Fibroblast of pulmonary artery (primary cell): ENCODE results near the gene TUBA1B.
"Not testable (repeated sequence)": the region's sequence is repeated elsewhere in the genome, so short reads cannot be mapped to it uniquely, and the experiment has no call there.

Source experiments
- DNase-seq: peaks from one replicate; pipeline ENCODE4 v3.0.0-alpha.2; 2010; ENCODE audit warnings: low read depth
- H3K4me3 ChIP-seq: replicated peaks from 2 replicates; pipeline ENCODE4 v1.5.1; 2011; ENCODE audit warnings: low read depth, mild to moderate bottlenecking, control low read depth, low read length, moderate library complexity
- TF ChIP-seq, protein P1 (sequence below): IDR thresholded peaks from 2 replicates; pipeline ENCODE4 v1.5.1; 2011; ENCODE audit warnings: mild to moderate bottlenecking, control low read depth, low read length, inconsistent platforms; ENCODE audit errors: missing control alignments

TUBA1B gene

DNA sequence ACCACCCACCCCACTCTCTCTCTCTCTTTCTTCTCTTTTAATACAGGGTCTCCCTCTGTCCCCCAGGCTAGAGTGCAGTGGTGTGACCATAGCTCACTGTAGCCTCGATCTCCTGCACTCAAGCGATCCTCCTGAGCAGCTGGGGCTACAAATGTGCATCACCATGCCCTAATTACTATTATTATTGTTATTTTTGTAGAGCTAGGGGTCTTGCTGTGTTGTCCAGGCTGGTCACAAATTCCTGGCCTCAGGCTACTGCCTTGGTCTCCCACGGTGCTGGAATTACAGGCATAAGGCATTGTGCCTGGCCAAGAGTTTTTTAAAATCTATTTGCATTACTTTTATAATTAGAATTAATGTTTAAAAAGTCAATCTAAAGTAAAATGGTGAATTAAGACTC lies 23.0 kb upstream of the TUBA1B start:
- TF ChIP-seq, protein P1, sequence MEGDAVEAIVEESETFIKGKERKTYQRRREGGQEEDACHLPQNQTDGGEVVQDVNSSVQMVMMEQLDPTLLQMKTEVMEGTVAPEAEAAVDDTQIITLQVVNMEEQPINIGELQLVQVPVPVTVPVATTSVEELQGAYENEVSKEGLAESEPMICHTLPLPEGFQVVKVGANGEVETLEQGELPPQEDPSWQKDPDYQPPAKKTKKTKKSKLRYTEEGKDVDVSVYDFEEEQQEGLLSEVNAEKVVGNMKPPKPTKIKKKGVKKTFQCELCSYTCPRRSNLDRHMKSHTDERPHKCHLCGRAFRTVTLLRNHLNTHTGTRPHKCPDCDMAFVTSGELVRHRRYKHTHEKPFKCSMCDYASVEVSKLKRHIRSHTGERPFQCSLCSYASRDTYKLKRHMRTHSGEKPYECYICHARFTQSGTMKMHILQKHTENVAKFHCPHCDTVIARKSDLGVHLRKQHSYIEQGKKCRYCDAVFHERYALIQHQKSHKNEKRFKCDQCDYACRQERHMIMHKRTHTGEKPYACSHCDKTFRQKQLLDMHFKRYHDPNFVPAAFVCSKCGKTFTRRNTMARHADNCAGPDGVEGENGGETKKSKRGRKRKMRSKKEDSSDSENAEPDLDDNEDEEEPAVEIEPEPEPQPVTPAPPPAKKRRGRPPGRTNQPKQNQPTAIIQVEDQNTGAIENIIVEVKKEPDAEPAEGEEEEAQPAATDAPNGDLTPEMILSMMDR, result no peak
- DNase-seq, result no peak
- no peak overlapping the region for H3K4me3 ChIP-seq

DNA sequence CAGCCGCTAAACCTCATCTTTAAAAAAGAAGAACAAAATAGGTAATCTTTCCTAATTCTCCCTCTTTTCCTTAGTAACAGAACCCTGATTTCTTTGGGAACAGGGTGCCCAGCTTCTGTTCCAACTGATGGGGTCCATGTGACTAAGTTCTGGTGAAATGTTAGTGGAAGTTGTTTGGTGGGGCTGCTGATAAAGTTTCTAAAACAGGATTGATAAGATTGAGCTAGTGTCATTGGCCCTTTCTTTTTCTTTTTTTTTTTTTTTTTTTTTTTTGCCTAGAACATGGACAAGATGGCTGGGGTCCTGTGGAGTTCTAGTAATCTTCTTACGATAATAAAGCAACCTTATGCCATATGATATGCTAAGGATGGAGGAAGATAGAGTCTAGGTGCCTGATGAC lies 16.2 kb upstream of the TUBA1B start:
- TF ChIP-seq, protein P1, result no peak
- no peak overlapping the region for H3K4me3 ChIP-seq
- no peak for DNase-seq

DNA sequence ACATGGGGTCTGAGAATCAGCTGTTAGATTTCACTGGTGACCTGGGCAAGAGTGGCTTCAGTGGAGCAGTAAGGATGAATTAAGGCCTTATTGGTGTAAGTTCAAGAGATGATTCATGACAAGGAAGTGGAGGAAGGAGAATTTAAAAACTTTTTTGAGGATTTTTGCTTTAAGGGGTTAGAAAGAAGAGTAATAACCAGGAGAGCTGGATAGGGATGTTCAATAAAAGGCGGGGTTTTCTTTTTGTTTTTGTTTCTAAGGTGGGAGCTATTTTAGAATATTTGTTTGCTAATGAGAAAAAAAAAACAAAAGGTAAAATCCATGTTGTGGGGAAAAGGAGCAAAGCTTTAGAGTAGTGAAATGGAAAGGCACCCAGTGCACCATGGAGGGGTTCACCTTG lies 15.2 kb upstream of the TUBA1B start:
- DNase-seq, result no peak
- TF ChIP-seq, protein P1, result no peak
- H3K4me3 ChIP-seq, result no peak overlapping the region

DNA sequence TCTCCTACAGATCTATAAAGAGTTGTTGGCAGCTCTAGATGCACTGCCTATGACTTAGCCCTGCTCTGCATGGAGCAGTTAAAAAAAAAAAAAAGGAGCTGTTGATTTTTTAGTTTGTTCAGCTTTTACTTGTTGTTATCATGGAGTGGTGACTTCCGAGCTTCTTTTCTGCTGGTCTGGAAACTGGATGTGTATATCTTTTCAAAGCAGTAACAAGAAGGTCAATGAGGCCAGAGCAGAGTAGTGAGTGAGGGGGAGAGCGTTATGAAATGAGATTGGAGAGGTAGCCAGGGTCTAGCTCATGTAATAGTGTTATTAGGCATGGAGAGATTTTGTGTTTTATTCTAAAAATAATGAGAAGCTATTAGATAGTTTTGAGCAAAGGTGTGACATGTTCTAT lies 13.2 kb upstream of the TUBA1B start:
- no peak overlapping the region for H3K4me3 ChIP-seq
- TF ChIP-seq, protein P1, result no peak
- no peak for DNase-seq

DNA sequence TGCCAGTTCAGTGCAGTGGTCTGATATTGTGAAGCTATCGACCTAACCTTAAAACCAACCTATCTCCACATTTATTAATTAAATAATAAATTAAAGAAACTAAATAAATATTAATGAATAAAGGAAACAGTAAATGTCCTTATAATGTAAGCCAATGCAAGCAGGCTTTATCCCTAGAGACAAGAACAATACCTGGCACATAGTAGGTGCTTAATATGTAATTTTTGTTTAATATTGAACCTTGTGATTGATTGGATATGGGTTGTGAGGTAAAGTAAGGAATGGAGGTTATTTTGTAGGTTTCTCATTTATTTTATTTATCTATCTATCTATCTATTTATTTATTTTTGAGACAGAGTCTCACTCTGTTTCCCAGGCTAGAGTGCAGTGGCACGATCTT lies 7.8 kb upstream of the TUBA1B start:
- no peak for DNase-seq
- H3K4me3 ChIP-seq, result no peak overlapping the region
- TF ChIP-seq, protein P1, result no peak

DNA sequence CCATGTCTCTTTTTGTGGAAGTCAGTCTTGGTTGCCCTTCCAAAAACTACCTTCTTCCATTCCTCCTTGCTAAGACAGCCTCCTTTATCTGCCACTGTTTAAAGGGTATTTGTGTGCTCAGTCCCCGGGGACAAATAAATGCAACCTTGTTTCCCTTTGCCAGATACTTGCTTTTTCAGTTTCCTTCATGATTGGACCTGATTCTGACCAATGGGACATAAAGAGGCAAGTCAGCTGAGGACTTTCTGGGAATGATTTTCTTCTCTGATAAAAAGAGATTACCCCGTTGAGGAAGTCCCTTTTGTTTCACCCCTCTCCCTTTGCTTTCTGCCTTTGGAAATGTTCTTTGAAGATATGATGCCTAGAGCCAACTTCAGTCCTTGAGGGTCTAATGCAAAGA lies 7.4 kb upstream of the TUBA1B start:
- no peak for DNase-seq
- H3K4me3 ChIP-seq, result no peak overlapping the region
- TF ChIP-seq, protein P1, result no peak

DNA sequence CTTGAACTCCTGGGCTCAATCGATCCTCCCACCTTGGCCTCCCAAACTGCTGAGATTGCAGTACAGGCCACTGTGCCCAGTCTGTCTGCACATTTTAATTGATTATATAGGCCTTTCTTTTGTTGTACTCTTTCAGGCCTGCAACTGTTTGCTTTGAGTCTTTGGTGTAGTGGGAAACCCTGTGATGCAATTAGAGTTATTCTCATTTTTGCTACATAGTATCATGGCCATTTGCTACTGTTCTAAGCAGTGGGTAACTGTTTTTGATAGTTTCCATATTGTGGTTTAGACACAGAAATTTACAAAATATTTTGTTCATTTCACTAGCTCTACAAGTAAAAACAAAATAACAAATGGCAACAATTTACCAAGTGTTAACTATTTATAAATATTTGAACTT lies 6.3 kb upstream of the TUBA1B start:
- DNase-seq, result no peak
- TF ChIP-seq, protein P1, result no peak
- H3K4me3 ChIP-seq, result no peak overlapping the region

DNA sequence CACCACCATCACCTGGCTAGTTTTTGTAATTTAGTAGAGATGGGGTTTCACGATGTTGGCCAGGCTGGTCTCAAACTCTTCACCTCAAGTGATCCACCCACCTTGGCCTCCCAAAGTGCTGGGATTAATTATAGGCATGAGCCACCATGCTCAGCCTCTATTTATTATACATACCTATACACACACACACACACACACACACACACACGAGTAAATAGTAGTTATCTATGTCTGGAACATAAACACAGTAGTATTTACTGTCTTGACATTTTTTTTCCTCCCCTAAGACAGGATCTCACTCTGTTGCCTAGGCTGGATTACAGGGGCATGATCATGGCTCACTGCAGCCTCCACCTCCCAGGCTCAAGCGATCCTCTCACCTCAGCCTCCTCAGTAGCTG lies 5.8 kb upstream of the TUBA1B start:
- not testable (repeated sequence) for H3K4me3 ChIP-seq, DNase-seq
